EL (cell line): ENCODE results near the gene SMIM1.
"Not testable (repeated sequence)": the region's sequence is repeated elsewhere in the genome, so short reads cannot be mapped to it uniquely, and the experiment has no call there.

Experiments used
- DNase-seq: peaks from one replicate; pipeline ENCODE4 v3.0.0-alpha.2; 2016

Gene SMIM1

DNA sequence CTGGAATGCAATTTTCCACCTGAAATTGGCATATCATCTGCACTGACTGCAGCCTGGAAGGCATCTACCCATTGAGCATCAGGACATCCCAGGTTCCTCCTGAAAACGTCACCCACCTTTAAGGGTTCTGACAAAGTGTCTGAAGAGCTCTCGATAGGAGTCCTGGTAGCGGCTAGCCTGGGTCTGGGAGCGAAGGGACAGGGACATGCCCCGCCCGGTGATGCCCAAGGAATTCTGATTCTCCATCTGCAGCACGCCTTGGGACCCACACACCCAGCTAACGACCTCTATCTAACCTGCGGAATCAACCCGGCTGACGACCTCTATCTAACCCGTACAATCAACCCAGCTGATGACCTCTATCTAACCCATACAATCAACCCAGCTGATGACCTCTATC lies 33.6 kb upstream of the SMIM1 start:
- no peak for DNase-seq

DNA sequence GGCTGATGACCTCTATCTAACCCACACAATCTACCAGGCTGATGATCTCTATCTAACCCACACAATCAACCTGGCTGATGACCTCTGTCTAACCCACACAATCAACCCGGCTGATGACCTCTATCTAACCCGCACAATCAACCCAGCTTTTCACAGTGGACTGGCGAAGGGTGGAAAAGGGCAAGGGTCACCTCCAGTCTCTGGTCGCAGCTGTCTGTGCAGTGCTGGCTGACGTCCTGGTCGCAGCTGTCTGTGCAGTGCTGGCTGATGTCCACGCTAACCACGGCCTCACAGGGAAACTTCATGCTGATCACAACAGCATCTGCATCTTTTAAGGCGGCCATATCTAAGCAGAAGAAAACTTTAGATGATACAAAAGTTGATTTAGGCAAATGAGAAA lies 32.5 kb upstream of the SMIM1 start:
- DNase-seq, result no peak

DNA sequence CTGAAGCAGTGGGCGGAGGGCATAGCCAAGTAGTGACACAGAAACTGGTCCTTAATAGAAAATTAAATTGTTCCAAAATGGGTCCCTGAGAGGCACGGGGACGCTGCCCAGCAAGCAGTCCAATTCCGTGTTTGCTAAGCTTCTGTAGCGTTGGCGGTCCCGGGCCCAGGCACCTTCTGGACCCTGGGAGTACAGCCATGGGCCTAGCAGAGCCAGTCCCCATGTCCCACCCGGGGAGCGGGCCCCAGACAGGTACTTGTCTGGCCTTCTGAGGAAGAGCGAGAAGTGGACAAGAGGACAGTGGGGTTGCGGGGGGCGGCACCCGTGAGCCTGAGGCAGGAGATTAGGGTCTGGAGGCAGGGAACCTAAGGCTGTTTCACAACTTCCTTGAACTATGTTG lies 31.8 kb upstream of the SMIM1 start:
- DNase-seq, result no peak

DNA sequence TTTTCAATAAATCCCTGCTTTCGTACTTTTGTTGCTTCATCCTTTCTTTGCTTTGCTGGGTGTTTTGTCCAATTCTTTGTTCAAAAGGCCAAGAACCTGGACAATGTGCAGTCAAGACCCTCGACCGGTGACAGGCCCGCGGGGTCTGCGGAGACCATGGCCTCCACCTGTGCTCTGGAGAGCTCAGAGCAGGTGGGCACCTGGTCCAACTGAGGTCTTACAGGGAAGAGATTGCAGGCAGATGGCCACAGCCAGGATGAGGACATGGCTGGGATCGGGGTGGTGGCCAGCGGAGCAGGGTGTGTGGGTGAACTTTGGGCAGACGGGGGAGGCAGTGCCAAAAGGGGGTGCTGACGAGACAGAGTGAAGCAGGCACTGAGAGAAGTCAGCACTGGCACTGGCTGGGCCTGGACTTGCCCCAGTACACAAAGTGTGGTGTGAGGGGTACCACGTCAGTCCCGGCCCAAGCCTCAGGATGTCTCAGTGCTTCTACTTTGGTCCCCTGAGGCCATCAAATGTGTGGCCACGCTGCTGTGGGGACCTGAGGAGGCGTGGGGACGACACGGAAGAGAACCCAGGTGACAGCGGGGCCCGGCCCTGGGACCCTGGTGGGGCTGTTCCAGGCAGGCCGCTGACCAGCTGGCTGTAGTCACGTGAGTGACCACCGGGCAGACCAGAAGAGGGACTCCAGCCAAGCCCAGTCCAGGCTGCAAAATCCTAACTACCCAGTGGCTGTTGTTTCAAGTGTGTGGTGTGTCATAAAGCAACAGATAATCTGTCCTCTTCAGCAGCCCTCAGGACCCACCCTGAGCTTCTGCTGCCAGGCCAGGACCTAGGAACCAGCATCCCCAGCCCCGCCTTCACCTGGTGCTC lies 30.7 kb upstream of the SMIM1 start:
- DNase-seq, result no peak

DNA sequence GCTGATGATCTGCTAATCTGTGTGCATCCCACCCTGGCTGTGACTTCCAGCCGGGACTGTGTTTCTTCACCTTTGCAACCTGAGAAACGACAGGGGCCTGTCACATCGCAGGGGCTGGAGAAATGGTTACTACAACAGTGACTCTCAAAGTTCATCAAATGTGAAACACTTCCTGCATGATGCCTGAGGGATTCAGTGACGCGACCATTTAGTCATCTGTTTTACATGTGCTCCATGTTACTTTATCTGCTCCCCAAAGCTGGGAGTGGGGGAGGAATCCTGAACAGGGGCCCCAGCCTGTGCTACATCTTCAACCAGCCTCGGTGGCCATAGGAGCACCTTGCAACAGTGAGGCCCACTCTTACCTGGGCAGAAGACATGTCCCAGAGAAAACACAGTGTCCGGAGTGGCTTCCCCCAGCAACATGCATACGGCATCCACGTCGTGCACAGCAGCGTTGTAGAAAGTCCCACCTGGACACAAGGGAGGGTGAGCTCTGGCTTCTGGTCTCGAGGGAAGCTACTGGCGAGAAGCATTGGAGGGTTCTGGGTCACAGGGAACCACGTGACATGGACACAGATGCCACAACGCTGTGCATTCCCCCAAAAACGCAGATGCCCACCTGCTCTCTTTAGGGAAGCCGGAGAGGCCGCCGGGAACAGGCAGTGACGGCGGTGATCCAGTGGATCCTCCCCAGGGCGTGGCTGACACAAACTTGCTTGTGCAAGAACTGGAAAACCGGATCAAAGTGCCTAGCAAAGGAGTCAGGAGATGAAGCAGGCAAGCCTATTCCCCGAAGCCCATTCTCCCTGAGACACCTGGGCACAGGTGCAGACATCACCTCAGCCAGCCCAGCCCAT lies 29.9 kb upstream of the SMIM1 start:
- peak; percentile 21 for DNase-seq

DNA sequence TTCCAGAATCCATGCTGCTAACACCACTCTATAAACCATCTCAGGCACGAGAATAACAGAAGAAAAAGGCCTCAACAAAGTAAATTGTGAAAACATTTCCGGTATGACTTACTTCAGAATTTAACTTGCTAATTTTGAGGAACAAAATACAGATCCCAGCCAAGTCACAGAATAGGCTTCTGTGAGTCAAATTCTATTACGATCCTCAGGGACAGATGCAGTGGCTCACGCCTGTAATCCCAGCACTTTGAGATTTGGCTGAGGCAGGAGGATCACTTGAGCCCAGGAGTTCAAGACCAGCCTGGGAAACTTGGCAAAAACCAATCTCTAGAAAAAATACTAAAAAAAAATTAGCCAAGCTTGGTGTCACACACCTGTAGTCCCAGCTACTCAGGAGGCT lies 29.1 kb upstream of the SMIM1 start:
- DNase-seq, result no peak

DNA sequence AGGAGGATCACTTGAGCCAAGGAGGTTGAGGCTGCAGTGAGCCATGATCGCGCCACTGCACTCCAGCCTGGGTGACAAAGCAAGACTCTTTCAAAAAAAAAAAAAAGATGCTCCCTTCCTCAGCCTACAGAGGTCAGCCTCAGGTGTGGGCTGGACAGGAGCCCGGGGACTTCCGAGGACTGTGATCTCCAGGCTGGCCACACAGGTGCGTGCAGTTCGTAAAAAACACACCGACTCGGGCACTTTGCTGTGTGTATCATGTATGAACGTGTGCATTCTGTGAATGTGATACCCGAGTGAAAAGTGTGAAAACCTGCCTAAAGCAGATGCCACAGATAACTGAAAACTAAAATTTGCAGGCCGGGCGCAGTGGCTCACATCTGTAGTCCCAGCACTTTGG lies 28.7 kb upstream of the SMIM1 start:
- no peak for DNase-seq

DNA sequence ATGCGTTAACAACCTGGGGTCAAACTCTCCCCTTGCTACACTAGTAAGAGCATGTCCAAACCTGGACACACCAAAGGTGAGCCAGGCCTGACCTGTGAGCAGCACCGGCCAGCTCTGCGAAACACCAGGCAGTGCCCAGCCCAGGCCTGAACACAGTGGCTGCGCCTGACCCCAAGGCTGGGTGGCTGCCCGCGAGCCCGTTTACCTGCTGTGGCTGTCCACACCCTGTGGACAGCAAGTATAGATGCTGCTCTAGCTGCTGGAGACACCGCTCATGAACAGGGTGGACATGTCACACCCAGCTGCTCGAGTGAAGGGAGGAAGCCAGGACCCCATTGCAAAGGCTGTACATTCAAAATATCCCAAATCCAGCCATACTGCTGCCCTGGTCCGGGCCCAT lies 27.9 kb upstream of the SMIM1 start:
- DNase-seq, result no peak

DNA sequence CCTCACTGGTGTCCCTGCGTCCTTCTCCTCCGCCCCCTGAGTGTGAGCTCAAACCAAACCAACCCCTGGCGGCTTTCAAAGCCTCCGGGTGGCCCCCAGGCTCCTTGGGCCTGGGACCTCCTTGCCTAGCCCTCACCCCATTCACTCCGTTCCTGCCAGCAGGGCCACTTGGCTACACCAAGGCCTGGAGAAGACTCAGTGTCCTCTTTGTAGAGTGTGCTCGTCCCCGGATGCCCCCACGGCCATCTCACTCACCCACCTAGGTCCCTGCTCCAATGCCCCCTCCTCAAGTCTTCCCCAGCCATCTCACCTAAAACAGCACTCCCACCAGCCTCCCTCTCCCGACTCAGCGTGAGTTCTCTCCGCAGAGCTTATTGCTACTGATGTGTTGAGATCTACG lies 27.5 kb upstream of the SMIM1 start:
- no peak for DNase-seq

DNA sequence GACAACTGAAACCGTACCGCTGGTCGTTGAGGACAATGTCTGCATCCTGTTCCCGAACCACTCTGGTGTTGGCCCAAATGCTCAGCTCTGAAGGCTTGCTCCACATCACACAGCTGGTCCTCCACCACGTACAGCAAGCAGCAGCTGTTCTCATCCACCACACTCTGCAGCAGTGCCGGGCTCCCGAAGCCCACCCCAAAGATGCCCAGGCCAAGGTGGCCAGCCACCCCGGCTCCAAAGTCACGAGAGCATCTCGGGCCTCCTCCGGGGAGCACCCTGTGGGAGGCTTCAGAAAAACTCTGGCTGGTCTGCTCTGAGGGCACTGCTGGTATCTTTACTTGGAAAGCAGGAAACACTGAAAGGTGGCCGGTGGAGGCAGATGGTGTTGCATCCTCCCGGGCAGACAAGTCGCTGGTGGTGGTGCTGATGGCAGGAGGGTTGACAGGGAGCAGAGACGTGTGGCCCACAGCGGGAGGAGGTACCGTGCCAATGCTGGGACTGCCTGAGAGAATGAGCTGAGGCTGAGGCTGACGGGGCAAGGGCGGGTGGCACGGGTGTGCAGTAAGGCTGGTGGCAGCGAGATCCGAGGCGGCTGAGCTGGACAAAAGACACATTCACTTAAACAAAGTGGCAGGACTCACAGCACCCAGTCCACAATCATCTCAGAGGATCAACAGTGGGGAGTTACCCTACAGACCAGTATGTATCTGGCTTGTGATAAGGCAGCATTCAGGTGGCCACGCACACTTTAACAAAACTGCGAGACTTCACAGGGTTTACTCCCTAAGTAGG lies 26.8 kb upstream of the SMIM1 start:
- no peak for DNase-seq

DNA sequence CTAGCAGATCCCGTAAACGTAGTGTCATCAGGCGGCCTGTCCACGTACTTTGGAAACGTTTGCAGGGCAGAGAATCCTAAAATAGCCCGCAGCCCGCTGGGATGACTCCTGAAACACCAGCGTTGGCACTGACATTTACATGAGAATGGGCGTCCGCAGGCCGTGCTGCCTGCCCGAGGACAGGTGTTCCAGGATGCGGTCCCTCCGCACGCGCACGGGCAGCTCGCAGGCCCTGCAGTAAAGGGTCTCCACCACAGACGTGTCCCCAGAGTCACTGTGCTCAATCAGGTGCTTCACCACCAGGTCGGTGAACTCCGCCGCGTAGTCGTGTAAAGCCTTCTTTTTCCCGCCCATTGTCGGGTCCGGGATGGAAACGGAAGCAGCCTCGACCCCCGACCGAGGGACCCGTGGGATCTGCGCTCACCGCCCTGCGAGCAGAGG lies 26.1 kb upstream of the SMIM1 start:
- DNase-seq, result no peak

DNA sequence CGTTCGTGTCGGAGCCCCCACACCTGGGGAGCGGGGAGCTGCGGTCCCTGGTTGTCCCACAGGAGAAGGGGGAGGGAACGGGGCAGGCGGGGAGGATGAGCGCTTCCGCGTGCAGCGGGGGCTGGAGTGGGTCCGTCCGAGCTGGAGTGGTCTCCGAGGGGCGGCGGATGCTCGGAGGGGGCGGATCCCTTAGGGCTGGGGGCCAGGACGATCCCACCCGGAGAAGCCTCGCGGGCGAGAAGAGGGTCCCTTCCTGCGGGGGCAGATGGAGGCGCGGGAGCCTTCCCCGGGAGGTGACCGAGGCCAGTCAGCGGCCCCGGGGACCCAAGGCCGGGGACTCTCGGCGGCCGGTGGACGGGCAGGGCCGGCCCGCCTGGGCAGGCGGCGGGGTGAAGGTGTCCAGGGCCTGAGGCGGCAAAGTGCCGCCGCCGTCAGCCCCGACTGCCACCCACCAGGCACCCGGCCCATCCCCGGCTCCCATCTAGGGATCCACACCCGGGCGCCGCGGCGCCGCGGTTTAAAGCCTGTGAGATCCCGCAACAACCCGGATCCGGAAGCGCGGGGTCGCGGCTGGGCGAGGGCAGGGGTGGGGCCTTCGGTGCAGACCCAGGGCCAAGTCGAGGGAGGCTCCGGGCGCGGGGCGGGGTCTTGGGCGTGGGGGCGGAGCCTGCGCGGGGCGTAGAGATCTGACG lies 25.6 kb upstream of the SMIM1 start:
- DNase-seq, result peak; percentile 73

DNA sequence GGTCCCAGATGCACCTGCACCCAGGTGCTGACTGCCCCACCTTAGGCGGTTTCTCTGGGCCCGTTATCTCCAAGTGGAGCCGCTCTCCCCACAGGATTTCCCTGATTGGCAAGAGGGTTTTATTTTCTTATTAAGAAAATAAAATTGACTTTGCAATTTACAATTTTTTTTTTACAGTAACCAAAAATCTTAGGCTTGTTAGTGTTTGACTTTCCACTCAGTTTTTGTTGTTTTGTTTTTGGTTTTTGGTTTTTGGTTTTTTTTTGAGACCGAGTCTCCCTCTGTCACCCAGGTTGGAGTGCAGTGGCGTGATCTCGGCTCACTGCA lies 25.1 kb upstream of the SMIM1 start:
- no peak for DNase-seq

DNA sequence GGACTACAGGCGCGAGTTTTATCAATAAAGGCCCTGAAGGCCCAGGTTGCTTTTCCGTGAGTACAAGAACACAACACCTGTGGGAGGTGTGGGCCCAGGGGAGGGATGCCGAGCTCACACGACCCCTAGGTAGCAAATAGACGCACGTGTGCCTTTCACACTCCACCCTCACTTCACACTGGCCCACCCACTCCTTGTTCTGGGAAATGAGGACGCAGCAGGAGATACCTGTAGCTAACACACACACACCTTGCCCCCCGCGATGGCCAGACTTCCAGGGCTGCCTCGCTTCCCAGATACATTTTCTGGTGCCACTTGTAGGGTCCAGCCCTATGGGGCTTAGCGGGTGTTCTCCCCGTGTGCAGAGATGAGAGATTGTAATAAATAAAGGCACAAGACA lies 24.6 kb upstream of the SMIM1 start:
- no peak for DNase-seq

DNA sequence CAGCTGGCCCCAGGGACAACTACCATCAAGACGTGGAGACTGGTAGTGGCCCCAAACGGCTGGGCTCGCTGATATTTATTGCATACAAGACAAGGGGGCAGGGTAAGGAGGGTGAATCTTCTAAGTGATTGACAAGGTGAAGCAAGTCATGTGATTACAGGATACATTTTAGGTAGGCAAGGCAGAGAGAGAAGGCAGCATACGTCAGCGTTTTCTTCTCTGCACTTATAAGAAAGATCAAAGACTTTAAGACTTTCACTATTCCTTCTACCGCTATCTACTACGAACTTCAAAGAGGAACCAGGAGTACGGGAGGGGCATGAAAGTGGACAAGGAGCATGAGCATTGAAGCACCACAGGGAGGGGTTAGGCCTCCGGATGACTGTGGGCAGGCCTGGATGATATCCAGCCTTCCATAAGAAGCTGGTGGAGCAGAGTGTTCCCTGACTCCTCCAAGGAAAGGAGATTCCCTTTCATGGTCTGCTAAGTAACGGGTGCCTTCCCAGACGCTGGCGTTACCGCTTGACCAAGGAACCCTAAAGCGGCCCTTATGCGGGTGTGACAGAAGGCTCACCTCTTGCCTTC lies 24.1 kb upstream of the SMIM1 start:
- not testable (repeated sequence) for DNase-seq

DNA sequence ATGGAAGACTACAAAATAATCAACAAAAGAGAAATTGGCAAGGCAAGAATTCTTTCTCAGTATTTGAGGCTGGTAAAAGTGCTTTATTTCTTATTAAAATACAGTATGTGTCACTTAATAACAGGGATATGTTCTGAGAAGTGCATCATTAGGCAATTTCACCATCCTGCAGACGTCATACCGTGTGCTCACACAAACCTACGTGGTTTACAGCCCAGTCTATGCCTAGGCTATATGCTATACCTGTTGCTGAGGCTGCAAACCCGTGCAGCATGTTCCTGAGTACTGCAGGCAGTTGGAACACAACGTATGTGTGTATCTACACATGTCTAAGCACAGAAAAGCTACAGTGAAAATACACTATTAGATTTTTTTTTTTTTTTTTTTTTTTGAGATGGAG lies 23.0 kb upstream of the SMIM1 start:
- no peak for DNase-seq

DNA sequence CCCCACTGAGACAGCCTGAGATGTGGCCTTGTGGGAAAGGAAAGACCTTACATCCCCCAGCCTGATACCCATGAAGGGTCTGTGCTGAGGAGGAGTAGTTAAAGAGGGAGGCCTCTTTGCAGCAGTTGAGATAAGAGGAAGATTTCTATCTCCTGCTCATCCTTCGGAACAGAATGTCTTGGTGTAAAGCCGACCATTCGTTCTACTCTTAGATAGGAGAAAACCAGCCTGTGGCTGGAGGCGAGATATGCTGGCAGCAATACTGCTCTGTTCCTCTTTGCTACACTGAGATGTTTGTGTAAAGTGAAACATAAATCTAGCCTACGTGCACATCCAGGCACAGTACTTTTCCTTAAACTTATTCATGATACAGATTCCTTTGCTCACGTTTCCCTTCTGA lies 21.8 kb upstream of the SMIM1 start:
- no peak for DNase-seq

DNA sequence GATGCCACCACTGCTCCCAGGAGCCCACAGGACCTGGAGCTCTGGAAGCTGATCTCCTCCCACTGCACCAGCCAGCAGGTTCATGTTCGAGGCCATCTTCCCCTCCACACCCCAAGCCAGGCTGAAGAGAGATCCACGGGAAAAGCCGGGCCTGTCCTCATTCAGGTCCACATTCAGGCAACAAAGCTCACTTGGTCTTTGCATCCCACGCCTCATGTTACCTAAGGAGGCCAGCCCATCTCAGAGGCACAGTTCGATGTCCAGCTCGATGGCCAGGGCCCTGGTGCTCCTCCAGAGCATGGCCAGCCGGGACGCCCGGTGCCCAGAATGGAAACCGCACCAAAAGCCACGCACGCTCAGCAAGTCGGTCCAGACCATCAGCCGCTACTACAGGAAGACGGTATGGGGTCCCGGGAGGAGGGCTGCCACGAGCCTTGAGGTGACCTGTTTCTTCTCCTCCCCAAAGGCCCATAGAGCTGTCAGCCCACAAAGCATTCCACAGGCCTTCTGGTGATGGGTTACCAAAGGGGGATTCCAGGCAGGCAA lies 20.1 kb upstream of the SMIM1 start, which contains the start of gene CCDC27:
CCDC27 (plus strand) TSS at position 51 of the 546 bp plus-strand sequence; CDS start at position 83, 32 bp downstream.
- no peak for DNase-seq

DNA sequence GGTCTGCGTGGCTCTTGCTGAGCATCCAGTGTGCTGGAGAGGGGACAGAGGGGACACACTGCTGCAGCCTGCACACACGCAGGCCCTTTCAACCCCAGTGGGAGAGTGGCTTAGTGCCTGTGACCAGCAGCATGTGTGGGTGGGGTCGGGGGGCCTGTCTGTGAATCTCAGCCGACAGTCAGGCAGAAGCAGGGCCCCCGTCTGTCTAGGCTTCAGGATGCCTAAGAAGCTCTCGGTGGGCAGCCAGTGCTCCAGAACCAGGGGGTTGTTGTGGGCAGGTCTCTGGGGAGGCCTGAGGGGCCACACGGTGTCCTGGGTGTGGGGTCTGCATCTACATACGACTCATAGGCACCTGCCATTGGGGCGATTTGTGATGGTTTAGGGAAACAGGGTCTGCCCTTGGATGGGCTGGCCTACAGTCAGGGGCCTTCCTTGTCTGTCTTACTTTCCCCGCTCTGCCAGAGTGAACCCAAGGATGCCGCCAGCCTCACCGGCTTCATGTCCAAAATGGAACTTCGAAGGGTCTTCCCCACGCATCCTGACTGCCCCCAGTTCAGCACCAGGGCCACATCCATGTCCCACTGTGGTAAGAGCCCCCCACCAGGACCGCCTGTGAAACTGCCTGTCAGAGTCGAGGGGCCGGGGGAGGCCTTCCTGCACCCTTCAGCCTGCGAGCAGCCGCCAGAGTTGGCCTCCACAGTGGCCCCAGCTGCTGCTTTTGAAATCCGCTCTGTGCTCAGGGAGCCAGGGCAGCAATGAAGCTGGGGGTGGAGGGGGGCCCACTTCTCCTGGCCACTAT lies 18.7 kb upstream of the SMIM1 start:
- DNase-seq, result no peak

DNA sequence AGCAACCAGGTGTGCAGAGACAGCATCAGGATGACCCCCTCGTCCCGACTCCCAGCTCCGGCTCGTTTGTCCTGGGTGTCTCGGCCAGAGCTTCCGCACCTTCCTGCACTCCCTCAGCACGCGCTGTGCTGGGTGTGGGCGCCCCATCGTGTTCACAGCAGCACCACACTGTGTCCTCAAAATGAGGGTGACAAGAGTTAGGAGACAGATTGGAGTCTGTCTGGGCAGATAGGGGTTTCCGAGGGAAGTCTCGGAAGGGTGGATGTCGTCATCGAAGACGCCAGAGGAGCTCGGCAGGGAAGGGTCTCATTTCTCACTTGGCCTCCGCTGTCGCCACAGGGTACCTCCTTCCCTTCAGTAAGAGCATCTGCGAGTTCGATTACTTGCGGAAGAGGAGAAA lies 16.2 kb upstream of the SMIM1 start:
- DNase-seq, result no peak

DNA sequence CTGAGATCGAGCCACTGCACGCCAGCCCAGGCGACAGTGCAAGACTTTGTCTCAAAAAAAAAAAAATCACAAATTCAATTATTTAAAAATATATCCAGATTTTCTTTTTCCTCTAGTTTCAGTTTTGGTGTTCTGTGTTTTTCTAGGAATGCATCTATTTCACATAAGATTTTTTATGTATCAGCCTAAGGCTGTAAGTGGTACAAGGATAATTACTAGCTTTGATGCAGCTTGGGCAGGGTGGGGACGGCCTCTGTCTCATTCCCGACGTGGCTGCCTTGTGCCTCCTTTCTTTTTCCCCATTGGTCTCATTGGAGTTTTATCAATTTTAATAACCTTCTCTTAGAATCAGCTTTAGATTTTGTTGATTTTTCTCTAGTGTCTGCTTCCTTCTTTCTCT lies 13.4 kb upstream of the SMIM1 start:
- no peak for DNase-seq
